ENCODE data around the gene COA7.

The COA7 gene

DNA sequence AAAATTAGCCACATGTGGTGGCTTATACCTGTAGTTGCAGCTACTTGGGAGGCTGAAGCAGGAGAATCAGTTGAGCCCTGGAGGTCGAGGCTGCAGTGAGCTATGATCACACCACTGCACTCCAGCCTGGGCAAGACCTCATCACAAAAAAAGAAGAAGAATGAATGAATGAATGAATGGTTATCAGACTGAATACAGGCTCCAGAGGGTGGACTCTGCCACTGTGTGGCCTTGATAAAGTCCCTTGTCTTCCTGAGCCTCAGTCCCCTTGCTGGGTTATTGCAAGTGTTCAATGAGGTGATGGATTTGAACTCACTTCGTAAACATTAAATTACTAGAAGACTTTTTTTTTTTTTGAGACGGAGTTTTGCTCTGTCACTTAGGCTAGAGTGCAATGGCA is 40.4 kb downstream of the COA7 start:
- no peak overlapping the region for H3K4me3 ChIP-seq (ENCODE audit: extremely low read depth, insufficient read depth, low read length, poor library complexity, severe bottlenecking)
- H3K4me1 ChIP-seq (ENCODE audit: control insufficient read depth, insufficient read depth, low read length, poor library complexity, severe bottlenecking): peaks cover 12% of the 10 kb centered on the region
- H3K36me3 ChIP-seq (ENCODE audit: control insufficient read depth, insufficient read depth, low read length): no peaks in the 10 kb centered on the region
- no peaks in the 10 kb centered on the region for H3K9me3 ChIP-seq (ENCODE audit: control insufficient read depth, low read length)
- no peak overlapping the region for H3K27ac ChIP-seq (ENCODE audit: low read depth, low read length, severe bottlenecking)
- WGBS, 2 experiments (ENCODE audit: insufficient coverage in 2 of 2): 100% methylated on average over 3 of the region's 3 CpGs; no CpG with 5 or more reads in 1 of the 2 experiments

DNA sequence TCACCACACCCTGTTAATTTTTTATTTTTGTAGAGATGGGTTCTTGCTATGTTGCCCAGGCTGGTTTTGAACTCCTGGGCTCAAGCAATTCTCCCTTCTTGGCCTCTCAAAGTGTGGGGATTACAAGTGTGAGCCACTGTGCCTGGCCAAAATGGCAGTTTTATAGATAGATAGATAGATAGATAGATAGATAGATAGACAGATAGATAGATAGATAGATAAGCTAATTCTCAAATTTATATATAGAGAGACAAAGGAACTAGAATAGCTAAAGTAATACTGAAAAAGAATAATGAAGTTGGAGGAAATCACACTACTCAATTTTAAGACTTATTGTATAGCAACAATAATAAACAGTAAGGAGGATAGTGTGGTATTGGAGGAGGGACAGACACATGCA is 44.1 kb downstream of the COA7 start:
- H3K4me1 ChIP-seq (ENCODE audit: control insufficient read depth, insufficient read depth, low read length, poor library complexity, severe bottlenecking): no peaks in the 10 kb centered on the region
- H3K36me3 ChIP-seq (ENCODE audit: control insufficient read depth, insufficient read depth, low read length): no peaks in the 10 kb centered on the region
- no peaks in the 10 kb centered on the region for H3K9me3 ChIP-seq (ENCODE audit: control insufficient read depth, low read length)
- H3K4me3 ChIP-seq (ENCODE audit: extremely low read depth, insufficient read depth, low read length, poor library complexity, severe bottlenecking): no peak overlapping the region
- H3K27ac ChIP-seq (ENCODE audit: low read depth, low read length, severe bottlenecking): no peak overlapping the region

DNA sequence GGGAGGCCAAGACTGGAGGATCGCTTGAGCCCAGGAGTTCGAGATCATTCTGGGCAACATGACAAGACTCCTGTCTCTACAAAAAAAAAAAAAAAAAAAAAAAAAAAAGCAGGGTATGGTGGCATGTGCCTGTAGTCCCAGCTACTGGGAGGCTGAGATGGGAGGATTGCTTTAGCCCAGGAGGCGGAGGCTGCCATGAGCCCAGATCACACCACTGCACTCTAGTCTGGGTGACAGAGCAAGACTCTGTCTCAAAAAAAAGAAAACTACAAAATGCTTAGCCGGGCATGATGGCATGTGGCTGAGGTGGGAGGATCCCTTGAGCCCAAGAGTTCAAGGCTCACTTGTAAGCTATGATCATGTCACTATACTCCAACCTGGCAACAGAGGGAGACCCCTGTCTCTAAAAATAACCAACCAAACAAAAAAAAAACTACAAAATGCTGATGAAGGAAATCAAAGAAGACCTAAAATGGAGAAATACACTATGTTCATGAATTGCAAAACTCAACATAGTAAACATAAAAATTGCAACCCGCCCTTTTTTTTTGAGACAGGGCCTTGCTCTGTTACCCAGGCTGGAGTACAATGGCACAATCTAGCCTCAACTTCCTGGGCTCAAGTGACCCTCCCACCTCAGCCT is 44.8 kb downstream of the COA7 start:
- H3K4me3 ChIP-seq (ENCODE audit: extremely low read depth, insufficient read depth, low read length, poor library complexity, severe bottlenecking): no peak overlapping the region
- WGBS, 2 experiments (ENCODE audit: insufficient coverage in 2 of 2): 100% methylated on average over 2 to 3 of the region's 5 CpGs
- no peak overlapping the region for H3K27ac ChIP-seq (ENCODE audit: low read depth, low read length, severe bottlenecking)
- H3K9me3 ChIP-seq (ENCODE audit: control insufficient read depth, low read length): no peaks in the 10 kb centered on the region
- H3K4me1 ChIP-seq (ENCODE audit: control insufficient read depth, insufficient read depth, low read length, poor library complexity, severe bottlenecking): no peaks in the 10 kb centered on the region
- no peaks in the 10 kb centered on the region for H3K36me3 ChIP-seq (ENCODE audit: control insufficient read depth, insufficient read depth, low read length)

DNA sequence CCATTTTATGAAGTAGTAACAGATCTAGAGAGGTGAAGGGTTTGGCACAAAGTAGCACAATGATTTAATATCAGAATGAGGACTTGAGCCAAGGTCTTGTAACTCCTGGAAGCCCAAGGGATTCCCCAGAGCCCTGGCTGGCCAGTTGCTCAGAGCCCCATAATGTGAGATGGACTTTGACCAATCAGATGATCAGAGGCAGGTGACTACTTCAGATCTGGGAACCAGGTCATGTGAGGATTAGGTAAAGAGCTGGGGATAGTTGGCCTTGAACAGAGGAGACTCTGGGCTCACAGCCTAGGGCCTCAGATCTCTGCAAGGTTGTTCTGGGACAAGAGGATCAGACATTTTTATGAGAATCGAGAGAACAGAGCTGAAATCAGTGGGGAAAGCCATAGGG is 46.2 kb downstream of the COA7 start:
- Histone ChIP-seq H3K4me3 (ENCODE audit: extremely low read depth, insufficient read depth, low read length, poor library complexity, severe bottlenecking) (no peak overlapping the region), H3K27ac (ENCODE audit: low read depth, low read length, severe bottlenecking) (no peak overlapping the region), H3K9me3 (ENCODE audit: control insufficient read depth, low read length) (no peaks in the 10 kb centered on the region), H3K4me1 (ENCODE audit: control insufficient read depth, insufficient read depth, low read length, poor library complexity, severe bottlenecking) (no peaks in the 10 kb centered on the region), H3K36me3 (ENCODE audit: control insufficient read depth, insufficient read depth, low read length) (no peaks in the 10 kb centered on the region)
- 71 to 88% methylated on average over 1 of the region's 1 CpG for WGBS, 2 experiments (ENCODE audit: insufficient coverage in 2 of 2)

DNA sequence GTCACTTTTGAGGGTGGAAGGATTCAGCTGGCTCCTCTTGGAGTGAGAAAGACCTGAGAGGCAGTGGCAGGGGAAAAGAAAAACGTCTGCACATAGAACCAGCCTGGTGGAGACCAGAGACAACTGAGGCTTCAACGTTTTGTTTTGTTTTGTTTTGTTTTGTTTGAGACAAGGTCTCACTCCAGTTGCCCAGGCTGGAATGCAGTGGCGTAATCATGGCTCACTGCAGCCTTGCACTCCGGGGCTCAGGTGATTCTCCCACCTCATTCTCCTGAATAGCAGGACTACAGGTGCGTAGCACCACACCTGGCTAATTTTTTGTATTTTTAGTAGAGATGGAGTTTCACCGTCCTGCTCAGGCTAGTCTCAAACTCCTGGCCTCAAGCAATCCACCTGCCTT is 52.9 kb downstream of the COA7 start:
- no peak overlapping the region for H3K27ac ChIP-seq (ENCODE audit: low read depth, low read length, severe bottlenecking)

DNA sequence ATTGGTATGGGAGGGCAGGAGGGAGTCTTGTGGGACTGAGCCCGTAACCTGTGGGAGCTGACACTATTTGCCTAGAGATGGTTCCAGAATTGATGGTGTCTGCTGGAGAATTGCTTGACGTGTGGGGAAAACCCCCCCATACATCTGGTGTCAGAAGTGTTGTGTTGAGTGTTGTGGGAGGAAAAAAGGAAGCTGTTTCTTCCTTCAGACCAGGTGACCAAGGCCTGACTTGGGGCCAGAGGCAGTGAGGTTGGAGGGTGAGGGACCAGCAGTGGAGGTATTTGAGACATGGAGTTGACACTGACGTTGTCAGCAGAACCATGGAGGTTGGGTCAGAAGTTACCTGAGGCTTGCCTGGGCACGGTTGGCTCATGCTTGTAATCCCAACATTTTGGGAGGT is 56.8 kb downstream of the COA7 start:
- H3K4me3 ChIP-seq (ENCODE audit: extremely low read depth, insufficient read depth, low read length, poor library complexity, severe bottlenecking): no peak overlapping the region
- H3K4me1 ChIP-seq (ENCODE audit: control insufficient read depth, insufficient read depth, low read length, poor library complexity, severe bottlenecking): peaks cover 22% of the 10 kb centered on the region
- H3K27ac ChIP-seq (ENCODE audit: low read depth, low read length, severe bottlenecking): no peak overlapping the region
- no peaks in the 10 kb centered on the region for H3K36me3 ChIP-seq (ENCODE audit: control insufficient read depth, insufficient read depth, low read length)
- H3K9me3 ChIP-seq (ENCODE audit: control insufficient read depth, low read length): no peaks in the 10 kb centered on the region
- 87 to 100% methylated on average over 2 to 3 of the region's 4 CpGs for WGBS, 2 experiments (ENCODE audit: insufficient coverage in 2 of 2)

More for the DNA sequence above, 52.9 kb downstream of the COA7 start:
- whole genome bisulfite sequencing, 2 experiments (ENCODE audit: insufficient coverage in 2 of 2): 71 to 80% methylated on average over 2 to 3 of the region's 6 CpGs
- Histone ChIP-seq H3K9me3 (ENCODE audit: control insufficient read depth, low read length) (no peaks in the 10 kb centered on the region), H3K4me1 (ENCODE audit: control insufficient read depth, insufficient read depth, low read length, poor library complexity, severe bottlenecking) (peaks cover 5% of the 10 kb centered on the region), H3K36me3 (ENCODE audit: control insufficient read depth, insufficient read depth, low read length) (no peaks in the 10 kb centered on the region), H3K4me3 (ENCODE audit: extremely low read depth, insufficient read depth, low read length, poor library complexity, severe bottlenecking) (no peak overlapping the region)

DNA sequence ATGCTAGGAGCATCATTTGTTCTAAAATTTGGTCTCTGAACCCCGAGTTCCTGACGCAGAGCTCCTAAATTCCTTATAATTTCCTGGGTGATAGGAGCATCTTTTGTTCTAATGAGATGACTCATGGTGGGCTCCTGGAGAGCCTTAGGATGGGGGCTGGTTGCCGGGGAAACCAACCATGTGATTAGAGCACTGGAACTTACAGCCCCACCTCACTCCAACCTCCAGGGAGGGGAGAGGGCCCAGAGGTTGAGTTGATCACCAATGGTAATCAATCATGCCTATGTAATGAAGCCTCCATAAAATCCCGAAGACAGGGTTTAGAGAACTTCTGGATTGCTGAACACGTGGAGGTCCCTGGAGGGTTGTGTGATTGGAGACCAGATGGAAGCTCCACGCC is 57.5 kb downstream of the COA7 start:
- Histone ChIP-seq H3K36me3 (ENCODE audit: control insufficient read depth, insufficient read depth, low read length) (no peaks in the 10 kb centered on the region), H3K4me3 (ENCODE audit: extremely low read depth, insufficient read depth, low read length, poor library complexity, severe bottlenecking) (no peak overlapping the region), H3K27ac (ENCODE audit: low read depth, low read length, severe bottlenecking) (no peak overlapping the region), H3K4me1 (ENCODE audit: control insufficient read depth, insufficient read depth, low read length, poor library complexity, severe bottlenecking) (peaks cover 22% of the 10 kb centered on the region), H3K9me3 (ENCODE audit: control insufficient read depth, low read length) (no peaks in the 10 kb centered on the region)
- 95 to 100% methylated on average over 2 to 3 of the region's 6 CpGs for WGBS, 2 experiments (ENCODE audit: insufficient coverage in 2 of 2)

DNA sequence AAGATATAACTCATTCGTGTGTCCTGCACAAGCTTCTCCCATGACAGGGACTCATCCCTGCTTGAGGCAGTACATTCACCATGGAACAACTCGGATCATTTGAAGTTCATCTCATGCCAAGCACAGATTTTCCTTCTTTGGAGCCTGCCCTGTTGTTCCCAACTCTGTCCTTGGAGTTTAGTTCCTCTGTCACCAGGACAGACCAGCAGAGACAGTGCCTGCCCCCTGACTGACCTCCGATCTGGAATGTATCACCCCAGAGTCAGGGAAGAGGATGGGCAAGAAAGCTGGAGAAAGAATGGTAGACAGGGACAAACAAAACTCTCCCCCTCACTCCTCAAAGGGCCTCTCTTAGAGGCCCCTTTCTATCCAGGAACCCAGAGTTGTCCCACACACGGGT is 60.2 kb downstream of the COA7 start:
- peaks cover 20% of the 10 kb centered on the region for H3K4me1 ChIP-seq (ENCODE audit: control insufficient read depth, insufficient read depth, low read length, poor library complexity, severe bottlenecking)
- no peak overlapping the region for H3K27ac ChIP-seq (ENCODE audit: low read depth, low read length, severe bottlenecking)
- no peaks in the 10 kb centered on the region for H3K9me3 ChIP-seq (ENCODE audit: control insufficient read depth, low read length)
- no peak overlapping the region for H3K4me3 ChIP-seq (ENCODE audit: extremely low read depth, insufficient read depth, low read length, poor library complexity, severe bottlenecking)
- 88 to 93% methylated on average over 2 of the region's 4 CpGs for WGBS, 2 experiments (ENCODE audit: insufficient coverage in 2 of 2)
- H3K36me3 ChIP-seq (ENCODE audit: control insufficient read depth, insufficient read depth, low read length): no peaks in the 10 kb centered on the region

DNA sequence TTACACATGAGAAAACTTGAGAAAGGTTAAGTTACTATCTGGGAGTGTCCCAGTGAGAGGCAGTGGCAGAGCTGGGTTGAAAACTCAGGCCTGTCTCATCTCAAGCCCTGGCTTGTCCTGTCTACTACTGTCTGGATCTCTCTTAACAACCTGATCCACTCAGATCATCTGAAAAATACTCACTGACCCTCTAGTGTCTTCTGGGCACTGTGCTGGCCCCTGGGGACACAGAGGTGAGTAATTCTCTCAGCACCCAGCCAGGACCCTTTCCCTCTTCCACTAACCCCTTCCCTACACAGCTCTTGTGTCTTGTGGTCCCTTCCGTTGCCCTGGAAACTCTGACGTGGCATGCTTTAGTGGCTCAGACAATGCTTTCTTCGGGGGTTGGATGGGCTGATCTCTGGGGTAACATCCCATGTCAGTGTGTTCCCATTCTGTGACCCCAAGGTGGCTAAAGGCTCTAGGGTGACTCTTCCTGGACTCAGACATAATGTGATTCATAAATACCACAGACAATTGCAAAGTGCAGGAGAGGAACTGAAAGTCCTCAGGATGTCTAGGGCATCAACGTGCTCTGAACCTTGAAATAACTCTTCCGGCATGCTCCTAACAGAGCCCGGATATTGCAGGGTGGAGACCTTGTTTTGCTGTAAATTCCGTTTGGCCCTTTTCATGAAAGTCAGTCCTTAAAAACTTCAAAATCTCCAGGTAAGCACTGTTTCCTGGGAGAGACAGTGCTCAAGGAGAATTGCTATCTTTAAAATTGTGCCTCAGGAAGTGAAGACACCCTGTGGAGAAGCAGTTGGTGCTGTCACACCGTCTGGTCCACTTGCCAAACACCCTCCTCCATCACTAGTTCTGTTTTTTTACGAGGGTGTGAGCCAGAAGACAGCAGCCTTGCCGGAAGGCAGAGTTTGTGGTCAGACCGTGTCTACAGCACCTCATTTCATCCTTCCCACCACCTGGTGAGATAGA is 61.1 kb downstream of the COA7 start:
- peaks cover 20% of the 10 kb centered on the region for H3K4me1 ChIP-seq (ENCODE audit: control insufficient read depth, insufficient read depth, low read length, poor library complexity, severe bottlenecking)
- no peak overlapping the region for H3K27ac ChIP-seq (ENCODE audit: low read depth, low read length, severe bottlenecking)
- H3K4me3 ChIP-seq (ENCODE audit: extremely low read depth, insufficient read depth, low read length, poor library complexity, severe bottlenecking): no peak overlapping the region
- WGBS, 2 experiments (ENCODE audit: insufficient coverage in 2 of 2): 78 to 81% methylated on average over 8 to 10 of the region's 11 CpGs
- H3K9me3 ChIP-seq (ENCODE audit: control insufficient read depth, low read length): no peaks in the 10 kb centered on the region
- no peaks in the 10 kb centered on the region for H3K36me3 ChIP-seq (ENCODE audit: control insufficient read depth, insufficient read depth, low read length)

DNA sequence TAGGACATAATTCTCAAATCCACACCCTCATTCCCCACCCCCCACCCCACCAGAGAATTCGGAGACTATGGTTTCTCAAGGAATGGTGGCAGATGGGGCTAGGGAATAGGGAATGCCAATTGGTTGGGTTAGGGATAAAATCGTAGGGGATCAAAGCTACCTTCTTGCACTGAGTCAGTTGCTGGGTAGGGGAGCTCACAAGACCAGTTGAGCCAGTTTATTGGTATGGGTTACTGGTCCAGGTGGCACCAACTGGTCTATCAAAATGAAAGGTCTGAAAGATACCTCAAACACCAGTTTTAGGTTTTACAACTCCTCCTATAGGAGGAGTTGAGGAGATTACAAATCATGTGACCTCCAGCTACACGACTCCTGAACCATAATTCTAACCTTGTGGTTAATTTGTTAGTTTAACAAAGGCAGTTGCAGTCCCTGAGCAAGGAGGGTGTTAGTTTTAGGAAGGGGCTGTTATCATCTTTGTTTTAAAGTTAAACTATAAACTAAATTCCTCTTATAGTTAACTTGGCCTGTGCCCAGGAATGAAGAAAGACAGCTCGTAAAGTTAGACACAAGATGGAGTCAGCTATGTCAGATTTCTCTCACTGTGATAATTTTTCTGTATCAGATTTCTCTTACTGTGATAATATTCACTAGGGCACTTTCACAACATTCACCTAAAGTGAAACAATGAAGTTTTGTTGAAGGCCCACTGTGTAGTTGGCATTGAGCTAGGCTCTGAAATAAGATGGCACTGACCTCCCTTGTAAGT is 62.6 kb downstream of the COA7 start:
- H3K27ac ChIP-seq (ENCODE audit: low read depth, low read length, severe bottlenecking): no peak overlapping the region
- no peaks in the 10 kb centered on the region for H3K36me3 ChIP-seq (ENCODE audit: control insufficient read depth, insufficient read depth, low read length)
- no peaks in the 10 kb centered on the region for H3K9me3 ChIP-seq (ENCODE audit: control insufficient read depth, low read length)
- H3K4me1 ChIP-seq (ENCODE audit: control insufficient read depth, insufficient read depth, low read length, poor library complexity, severe bottlenecking): peaks cover 23% of the 10 kb centered on the region
- no peak overlapping the region for H3K4me3 ChIP-seq (ENCODE audit: extremely low read depth, insufficient read depth, low read length, poor library complexity, severe bottlenecking)
- WGBS, 2 experiments (ENCODE audit: insufficient coverage in 2 of 2): 100% methylated on average over 1 of the region's 4 CpGs

Measured in mesodermal cell (in vitro differentiated cells).